Heart left ventricle (tissue), 16 donors: ENCODE data around the gene PDGFRB. TPM values are rescaled to one million over a fixed set of nuclear protein-coding genes. Genes with fewer than 3 reads are reported as not detected.

Experiments used
- ATAC-seq, 4 donors: fragments of 200-7000 bp; cut with Tn5 transposase; one replicate each; pipeline ENCODE4 v1.9.1; 2020 to 2022; ENCODE audit warnings: moderate library complexity in 4 of 4, mild to moderate bottlenecking in 3 of 4, moderate number of reproducible peaks in 1 of 4
- DNase-seq, 5 donors: peaks; one replicate each; pipeline ENCODE4 v3.0.0-alpha.2; 2020
- H3K27ac ChIP-seq, 12 donors: fragments of 200-600 bp; sonication (generic) in 4 of 12; one replicate each; pipeline versions ENCODE4 v1.5.0 to v1.8.0; 2016 to 2022; ENCODE audit warnings: mild to moderate bottlenecking in 2 of 12
- H3K27me3 ChIP-seq, 9 donors: fragments of 200-600 bp; sonication (generic) in 2 of 9; one replicate each; pipeline versions ENCODE4 v1.5.1 to v1.8.0; 2016 to 2022; ENCODE audit warnings: mild to moderate bottlenecking in 3 of 9
- H3K36me3 ChIP-seq, 9 donors: fragments of 200-600 bp; sonication (generic) in 2 of 9; one replicate each; pipeline versions ENCODE4 v1.5.0 to v1.8.0; 2018 to 2022; ENCODE audit warnings: mild to moderate bottlenecking in 2 of 9
- H3K4me1 ChIP-seq, 12 donors: fragments of 200-600 bp; sonication (generic) in 4 of 12; one replicate each; pipeline versions ENCODE4 v1.5.0 to v1.8.0; 2016 to 2022; ENCODE audit warnings: mild to moderate bottlenecking in 3 of 12
- H3K4me3 ChIP-seq, 12 donors: fragments of 200-600 bp; sonication (generic) in 4 of 12; one replicate each; pipeline versions ENCODE4 v1.5.0 to v1.8.0; 2017 to 2022; ENCODE audit warnings: mild to moderate bottlenecking in 9 of 12, moderate library complexity in 4 of 12
- H3K9me3 ChIP-seq, 12 donors: fragments of 200-600 bp; sonication (generic) in 4 of 12; one replicate each; pipeline versions ENCODE4 v1.5.0 to v1.8.0; 2016 to 2022; ENCODE audit warnings: mild to moderate bottlenecking in 1 of 12
- CTCF ChIP-seq, 12 donors: fragments of 200-600 bp; sonication (generic) in 4 of 12; IDR thresholded peaks; one replicate each; pipeline versions ENCODE4 v1.5.0 to v1.8.0; 2018 to 2022; ENCODE audit warnings: antibody characterized with exemption in 12 of 12, mild to moderate bottlenecking in 5 of 12
- POLR2A ChIP-seq, 2 donors: fragments of 450-650 bp; IDR thresholded peaks; one replicate each; pipeline ENCODE4 v1.6.1; 2017; ENCODE audit warnings: antibody characterized with exemption in 2 of 2, mild to moderate bottlenecking in 2 of 2, moderate library complexity in 2 of 2
- WGBS, 4 donors: extraction: QIAGEN DNeasy Blood & Tissue Kit in 2 of 4; methylation state at CpG; one replicate each; pipeline versions ENCODE4 v1.1.5 to v1.1.7; 2013 to 2018; 5-methylcytosine and 5-hydroxymethylcytosine counted together
- intact Hi-C, 10 donors: fragments of 100-400 bp; cut with DNase I; formaldehyde crosslinking; loops; one replicate each; pipeline versions ENCODE4 v1.11.1 to v1.14.2; 2022
- long read RNA-seq, 3 donors: library from polyadenylated mRNA; unstranded; transcript quantifications; one replicate each; pipeline ENCODE4 v2.0.0, GENCODE V29; 2020 to 2021
- polyA plus RNA-seq, 2 donors: library from polyadenylated mRNA; stranded (reverse); fragments of 200-250 nt; gene quantifications; one replicate each; pipeline ENCODE4 v1.2.3, GENCODE V29; 2013
- total RNA-seq, 9 donors: library from RNA; depleted of rRNA in 2 of 9; stranded (reverse); fragments of >200 nt in 2 of 9; fragmentation: NEBNext Ultra II Directional in 3 of 9; extraction: Animal tissue kit (Norgen Biotek cat#: 25700) in 3 of 9; gene quantifications; one replicate each; pipeline versions ENCODE4 v1.1.0 to v1.2.4, GENCODE V29; 2016 to 2023
- donor health status: ischemic (EF 13 %, LVEDD 7.1; RV severe dilation, severe dysfunction).
- donor health status: healthy with polysubstance abuse.
- donor health status: DM: no; HTN: yes; CAD: no.
- donor health status: DM: no; HTN: no; CAD: no.
- donor health status: ischemic (EF 25% LVEDD 6.9; RV normal size, moderate dysfunction).
- donor health status: ischemic (EF 25% LVEDD 5.7; RV mildly dilated, moderate dysfunction).
- donor health status: healthy.
- donor health status: DM: yes; HTN: yes; CAD: no.
- donor health status: ischemic (EF 35%, LVEDD 5.7; RV mildly dilated, moderate dysfunction).
- donor health status: nonischemic (EF 11% LVEDD 7.7; RV severe dilation, severe dysfunction).
- donor health status: DM: yes; HTN: yes; CAD: no.
- donor health status: PGD.
- donor health status: ischemic (EF 29% LVEDD 5.4; RV normal size, mild dysfunction).
- donor health status: nonischemic (EF 23%, LVEDD 6.1; RV moderate dilation, normal function).

Gene PDGFRB
- total RNA-seq (100 to 1,000 TPM in 3 of 9 donors, 10 to 100 TPM in 6; 28.3 to 112 (median 45.6) TPM), polyA plus RNA-seq (10 to 100 TPM; 27.6 to 53.1 TPM)
- long read RNA-seq, donor 1, full-length matches to known transcripts, result 2 of 22 reads
- long read RNA-seq, donor 1, partial matches to known transcripts, result 5 of 22 reads
- long read RNA-seq, donor 1, other reads (novel, unspliced or antisense), result 15 of 22 reads
- long read RNA-seq, donor 2, full-length matches to known transcripts, result 2 of 70 reads
- long read RNA-seq, donor 2, partial matches to known transcripts, result 33 of 70 reads
- long read RNA-seq, donor 2, other reads (novel, unspliced or antisense), result 35 of 70 reads
- long read RNA-seq, donor 3, partial matches to known transcripts, result 2 of 22 reads
- long read RNA-seq, donor 3, other reads (novel, unspliced or antisense), result 20 of 22 reads

DNA sequence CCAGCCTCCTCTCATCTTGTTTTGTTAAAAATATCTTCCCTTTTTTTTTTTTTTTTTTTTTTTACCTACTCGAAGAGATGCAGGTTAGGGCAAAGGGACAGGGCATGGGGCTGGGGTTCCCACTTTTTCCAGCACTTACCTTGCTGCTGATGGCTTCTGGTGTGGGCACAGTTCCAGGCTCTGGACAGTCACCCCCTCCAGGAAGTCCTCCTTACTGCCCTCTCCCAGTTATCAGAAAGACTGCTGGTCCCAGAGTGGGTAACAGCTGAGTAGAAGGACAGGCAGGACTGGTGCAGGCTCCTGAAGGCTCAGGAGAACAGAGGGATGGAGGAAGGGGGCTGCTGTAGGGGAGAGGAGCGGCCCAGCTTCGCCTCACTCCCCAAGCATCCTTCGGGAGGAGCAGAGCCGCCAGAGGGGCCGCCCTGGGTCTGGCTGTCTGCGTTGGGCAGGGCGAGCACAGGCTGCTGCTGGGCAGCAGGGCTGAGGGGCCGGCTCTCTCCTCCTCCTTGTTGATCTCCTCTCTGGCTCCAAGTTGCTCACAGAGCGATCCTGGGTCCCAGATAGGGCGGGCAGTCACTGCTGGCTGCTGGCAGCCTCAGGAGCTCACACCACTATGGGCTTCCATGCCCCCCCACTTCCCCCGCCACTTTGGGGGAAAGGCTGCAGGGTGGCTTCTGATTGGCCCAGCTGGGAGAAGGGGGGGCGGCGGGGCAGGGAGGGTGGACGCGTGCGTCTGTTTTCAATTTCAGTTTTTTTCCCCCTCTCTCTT is at the start of gene PDGFRB:
PDGFRB (minus strand) TSS at position 588 of the 769 bp plus-strand sequence. CDS start 18,798 bp downstream, outside the sequence.
- no peaks in the 10 kb centered on the region for H3K9me3 ChIP-seq

DNA sequence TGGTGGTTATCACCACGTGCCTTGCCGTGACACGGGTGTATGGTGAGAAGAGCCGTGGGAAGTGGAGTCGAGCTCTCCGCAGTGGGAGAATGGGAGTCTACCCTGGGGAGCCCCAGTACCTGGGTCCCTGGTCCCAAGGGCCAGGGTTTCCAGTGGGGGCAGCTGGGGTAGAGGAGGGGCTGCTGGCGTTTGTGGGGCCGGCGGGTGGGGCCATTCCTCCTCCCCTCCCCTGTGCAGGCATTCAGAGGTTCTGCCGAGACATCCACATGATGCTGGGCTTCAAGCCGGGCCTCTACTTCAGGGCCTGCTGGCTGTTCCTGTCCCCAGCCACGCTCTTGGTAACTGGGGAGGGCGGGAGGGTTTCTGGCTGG is 48.9 kb upstream of the PDGFRB start:
- TF ChIP-seq CTCF (IDR thresholded peaks at IDR 0.05) (no peak), POLR2A (IDR thresholded peaks at IDR 0.05) (no peak)
- Histone ChIP-seq H3K27me3 (peaks cover 0 to 6% (median 0%) of the 10 kb centered on the region in 9 donors), H3K27ac (no peak overlapping the region), H3K36me3 (no peaks in the 10 kb centered on the region), H3K4me1 (peaks cover 0 to 5% (median 0%) of the 10 kb centered on the region in 12 donors), H3K4me3 (no peak overlapping the region), H3K9me3 (no peaks in the 10 kb centered on the region)
- DNase-seq (no peak), ATAC-seq (no peak)
- intact Hi-C loops, result loop anchor here in 1 of 10 donors (5.0 kb wide), 1 partner anchor 37 kb away; the partner anchor contains the start of gene CDX1
- WGBS, 4 donors, result 91 to 93% (median 92%) methylated on average over 10 to 13 of the region's 13 CpGs

More for the DNA sequence above, at the start of gene PDGFRB:
- TF ChIP-seq POLR2A (IDR thresholded peaks at IDR 0.05) (peak in 1 of 2 donors; percentile 81), CTCF (IDR thresholded peaks at IDR 0.05) (peak in 1 of 12 donors; percentile 13)
- 6 to 9% (median 7%) methylated on average over 13 to 17 of the region's 17 CpGs for WGBS, 4 donors
- Histone ChIP-seq H3K4me3 (peak within 1 kb of the TSS; percentile 15 to 81 (median 60)), H3K36me3 (peaks cover 0 to 24% (median 0%) of the 10 kb centered on the region in 9 donors), H3K27me3 (no peaks in the 10 kb centered on the region), H3K4me1 (peaks cover 0 to 60% (median 33%) of the 10 kb centered on the region in 12 donors), H3K27ac (peak within 1 kb of the TSS; percentile 75 to 96 (median 84))
- ATAC-seq (peak; percentile 66 to 84 (median 75)), DNase-seq (peak; percentile 89 to 94 (median 91))
- intact Hi-C loops, result no loop called here

DNA sequence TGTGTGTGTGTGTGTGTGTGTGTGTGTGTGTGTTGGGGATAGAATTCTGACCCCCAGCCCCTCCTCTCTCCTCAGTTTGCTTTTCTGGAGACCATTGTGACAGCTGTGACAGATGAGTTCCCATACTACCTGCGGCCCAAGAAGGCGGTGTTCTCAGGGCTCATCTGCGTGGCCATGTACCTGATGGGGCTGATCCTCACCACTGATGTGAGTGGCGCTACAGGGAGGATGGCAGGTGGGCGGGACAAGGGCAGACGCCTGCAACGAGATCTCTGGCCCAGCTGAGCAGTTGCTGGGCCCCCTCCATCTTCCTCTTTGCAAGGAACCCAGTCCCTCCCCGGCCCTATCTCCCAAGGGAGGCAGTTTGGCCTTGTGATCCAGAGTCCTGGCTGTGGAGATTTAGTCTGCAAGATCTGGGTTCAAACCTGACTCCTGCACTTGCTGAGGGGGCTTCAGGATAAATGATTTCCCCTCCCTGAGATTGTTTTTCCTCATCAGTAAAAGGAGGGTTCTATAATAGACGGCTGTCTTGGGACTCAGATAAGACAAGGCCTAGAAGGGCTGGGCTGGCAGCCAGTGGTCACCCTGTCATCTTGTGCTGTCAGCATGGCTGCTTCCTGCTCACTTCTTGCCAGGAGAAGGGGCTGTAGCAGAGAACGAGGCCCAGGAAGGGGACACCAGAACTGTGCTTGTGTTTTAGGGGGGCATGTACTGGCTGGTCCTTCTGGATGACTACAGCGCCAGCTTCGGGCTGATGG is 48.4 kb upstream of the PDGFRB start:
- ATAC-seq (no peak), DNase-seq (no peak)
- no peak overlapping the region for H3K4me3 ChIP-seq
- TF ChIP-seq POLR2A (IDR thresholded peaks at IDR 0.05) (no peak), CTCF (IDR thresholded peaks at IDR 0.05) (no peak)
- no peaks in the 10 kb centered on the region for H3K9me3 ChIP-seq
- intact Hi-C loops, result loop anchor here in 1 of 10 donors (5.0 kb wide), 1 partner anchor 37 kb away; the partner anchor contains the start of gene CDX1
- no peak overlapping the region for H3K27ac ChIP-seq
- H3K4me1 ChIP-seq, result peaks cover 0 to 5% (median 0%) of the 10 kb centered on the region in 12 donors
- no peaks in the 10 kb centered on the region for H3K36me3 ChIP-seq
- WGBS, 4 donors, result 72 to 79% (median 77%) methylated on average over 11 to 12 of the region's 12 CpGs
- H3K27me3 ChIP-seq, result peaks cover 0 to 6% (median 0%) of the 10 kb centered on the region in 9 donors
